ENCODE data around the gene PYGO1.

DNA sequence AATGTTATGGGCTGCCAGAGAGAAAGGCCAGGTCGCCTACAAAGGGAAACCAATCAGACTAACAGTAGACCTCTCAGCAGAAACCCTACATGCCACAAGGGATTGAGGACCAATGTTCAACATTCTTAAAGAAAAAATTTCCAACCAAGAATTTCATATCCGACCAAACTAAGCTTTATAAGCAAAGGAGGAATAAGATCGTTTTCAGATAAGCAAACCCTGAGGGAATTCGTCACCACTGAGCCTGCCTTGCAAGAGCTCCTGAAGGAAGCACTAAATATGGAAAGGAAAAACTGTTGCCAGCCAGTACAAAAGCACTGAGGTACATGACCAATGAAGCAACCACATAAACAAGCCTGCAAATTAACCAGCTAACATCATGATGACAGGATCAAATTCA is 33.1 kb downstream of the PYGO1 start:
- TF ChIP-seq POLR2A (IDR thresholded peaks at IDR 0.05; ENCODE audit: low read length) (no peak), GATA1 (IDR thresholded peaks at IDR 0.05; ENCODE audit: low read depth, low read length) (no peak)

All from erythroblast (primary cell).